Vagina (tissue), 2 donors: ENCODE results near the gene TUBB.

Source experiments
- CTCF ChIP-seq, 3 experiments: fragments of 450-650 bp in 2 of 3; fragments of 200-600 bp in 1 of 3; sonication (generic) in 1 of 3; IDR thresholded peaks; one replicate each; pipeline ENCODE4 v1.5.1; 2017 to 2019; ENCODE audit warnings: antibody characterized with exemption in 3 of 3, mild to moderate bottlenecking in 2 of 3, moderate library complexity in 2 of 3
- POLR2A ChIP-seq, 2 donors: fragments of 450-650 bp; IDR thresholded peaks; one replicate each; pipeline ENCODE4 v1.6.1; 2017; ENCODE audit warnings: antibody characterized with exemption in 2 of 2, mild to moderate bottlenecking in 2 of 2, moderate library complexity in 2 of 2
- POLR2AphosphoS5 ChIP-seq, 2 donors: sonication (generic); formaldehyde crosslinking; IDR thresholded peaks; one replicate each; pipeline ENCODE4 v1.9.0; 2017; ENCODE audit warnings: antibody characterized with exemption in 2 of 2, mild to moderate bottlenecking in 2 of 2, low read depth in 1 of 2; ENCODE audit not compliant: insufficient read depth in 1 of 2

GRCh38 chr6:30682143-30683117 is 37.7 kb upstream of the TUBB start:
- TF ChIP-seq POLR2A (IDR thresholded peaks at IDR 0.05) (peak in 1 of 2 donors; percentile 3), CTCF (IDR thresholded peaks at IDR 0.05) (no peak), POLR2AphosphoS5 (IDR thresholded peaks at IDR 0.05; ENCODE audit: insufficient read depth in 1 of 2, low read depth in 1 of 2) (peak; percentile 22 to 77)
